ENCODE measurements around the gene TEX101. TPM values are rescaled to one million over a fixed set of nuclear protein-coding genes. Genes with fewer than 3 reads are reported as not detected.

Gene TEX101
- polyA plus RNA-seq, 3 donors, result 0.16 TPM; not detected in 2

- no peak overlapping the region for H3K9ac ChIP-seq (ENCODE audit: insufficient read depth, low read length, poor library complexity, severe bottlenecking)
- H3K27ac ChIP-seq (ENCODE audit: low read depth in 1 of 2, low read length in 2 of 2), result no peak overlapping the region
- peaks cover 0 to 4% (median 3%) of the 10 kb centered on the region in 3 donors for H3K27me3 Mint-ChIP-seq (ENCODE audit: low read depth in 3 of 3)
- no peak for TF ChIP-seq CTCF (IDR thresholded peaks at IDR 0.05)
- no peak overlapping the region for H3K4me3 Mint-ChIP-seq
- intact Hi-C loops (cut with micrococcal nuclease), result no loop called here
- H3K27me3 ChIP-seq (ENCODE audit: control insufficient read depth in 2 of 2, insufficient read depth in 2 of 2, low read length in 2 of 2), result no peaks in the 10 kb centered on the region
- 82% methylated on average over 3 of the region's 6 CpGs for WGBS (ENCODE audit: insufficient coverage)
- no peak for DNase-seq
- H2AFZ ChIP-seq (ENCODE audit: insufficient read depth, low read depth, low read length, poor library complexity, severe bottlenecking), result no peak overlapping the region
- H3K79me2 ChIP-seq (ENCODE audit: insufficient read depth, low read length), result no peaks in the 10 kb centered on the region
- H3K4me1 ChIP-seq (ENCODE audit: control insufficient read depth in 1 of 2, insufficient read depth in 2 of 2, low read length in 2 of 2), result peaks cover 11% of the 10 kb centered on the region in 2 donors
- H3K4me3 ChIP-seq (replicated peaks in 1 of 3; ENCODE audit: low read depth in 2 of 3, low read length in 3 of 3), result no peak overlapping the region
- no peak overlapping the region for H3K4me2 ChIP-seq (replicated peaks; ENCODE audit: extremely low read depth, low read length, poor library complexity, severe bottlenecking)
- H4K20me1 ChIP-seq (ENCODE audit: insufficient read depth, low read length), result no peaks in the 10 kb centered on the region
- H3K4me1 Mint-ChIP-seq, result peaks cover 16% of the 10 kb centered on the region
- H3K9me3 ChIP-seq (replicated peaks in 1 of 2; ENCODE audit: control insufficient read depth in 1 of 2, insufficient read depth in 1 of 2, low read length in 2 of 2), result no peaks in the 10 kb centered on the region
- H3K27ac Mint-ChIP-seq, result no peak overlapping the region
- no peaks in the 10 kb centered on the region for H3K36me3 Mint-ChIP-seq
- no peaks in the 10 kb centered on the region for H3K9me3 Mint-ChIP-seq
- H3K36me3 ChIP-seq (replicated peaks in 1 of 2; ENCODE audit: control insufficient read depth in 1 of 2, insufficient read depth in 2 of 2, low read length in 2 of 2), result no peaks in the 10 kb centered on the region
Measured at GRCh38 chr19:43420954-43421353, 6.3 kb downstream of the TEX101 start.

DNA sequence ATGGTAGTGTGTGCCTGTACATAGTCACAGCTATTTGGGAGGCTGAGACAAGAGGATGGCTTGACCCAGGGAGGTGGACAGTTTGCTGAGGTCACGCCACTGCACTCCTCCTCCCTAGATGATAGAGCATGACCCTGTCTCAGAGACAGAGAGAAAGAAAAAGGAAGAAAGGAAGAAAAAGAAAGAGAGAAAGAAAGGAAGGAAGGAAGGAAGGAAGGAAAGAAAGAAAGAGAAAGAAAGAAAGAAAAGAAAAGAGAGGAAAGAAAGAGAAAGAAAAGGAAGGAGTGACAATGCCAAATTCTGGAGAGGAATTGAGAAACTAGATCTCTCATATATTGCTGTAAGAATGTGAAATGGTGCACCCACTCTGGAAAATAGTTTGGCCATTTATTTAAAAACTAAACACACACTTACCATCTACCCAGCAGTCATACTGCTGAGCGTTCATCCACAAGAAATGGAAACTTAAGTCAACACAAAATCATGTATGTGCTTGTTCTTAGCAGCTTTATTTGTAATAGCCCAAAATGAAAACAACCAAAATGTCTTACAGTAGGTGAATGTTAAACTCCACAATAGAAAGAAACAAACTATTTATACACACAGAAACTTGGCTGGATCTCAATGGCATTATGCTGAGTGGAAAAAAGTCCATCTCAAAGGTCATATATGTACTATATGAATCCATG is 7.5 kb downstream of the TEX101 start:
- Histone ChIP-seq H3K4me1 (ENCODE audit: control insufficient read depth in 1 of 2, insufficient read depth in 2 of 2, low read length in 2 of 2) (peaks cover 3% of the 10 kb centered on the region in 2 donors), H3K36me3 (replicated peaks in 1 of 2; ENCODE audit: control insufficient read depth in 1 of 2, insufficient read depth in 2 of 2, low read length in 2 of 2) (no peaks in the 10 kb centered on the region), H3K4me2 (replicated peaks; ENCODE audit: extremely low read depth, low read length, poor library complexity, severe bottlenecking) (no peak overlapping the region), H3K4me3 (replicated peaks in 1 of 3; ENCODE audit: low read depth in 2 of 3, low read length in 3 of 3) (no peak overlapping the region), H3K9me3 (replicated peaks in 1 of 2; ENCODE audit: control insufficient read depth in 1 of 2, insufficient read depth in 1 of 2, low read length in 2 of 2) (no peaks in the 10 kb centered on the region), H4K20me1 (ENCODE audit: insufficient read depth, low read length) (no peaks in the 10 kb centered on the region), H3K9ac (ENCODE audit: insufficient read depth, low read length, poor library complexity, severe bottlenecking) (no peak overlapping the region), H3K27me3 (ENCODE audit: control insufficient read depth in 2 of 2, insufficient read depth in 2 of 2, low read length in 2 of 2) (no peaks in the 10 kb centered on the region), H3K27ac (ENCODE audit: low read depth in 1 of 2, low read length in 2 of 2) (no peak overlapping the region), H2AFZ (ENCODE audit: insufficient read depth, low read depth, low read length, poor library complexity, severe bottlenecking) (no peak overlapping the region), H3K79me2 (ENCODE audit: insufficient read depth, low read length) (no peaks in the 10 kb centered on the region)
- peak overlapping the region in 1 of 7 donors; percentile 10 for H3K27ac Mint-ChIP-seq
- WGBS (ENCODE audit: insufficient coverage), result no CpG with 5 or more reads among the region's 2 CpGs
- DNase-seq, result no peak
- no peaks in the 10 kb centered on the region for H3K9me3 Mint-ChIP-seq
- TF ChIP-seq CTCF (IDR thresholded peaks at IDR 0.05), result no peak
- peaks cover 0 to 4% (median 4%) of the 10 kb centered on the region in 3 donors for H3K27me3 Mint-ChIP-seq (ENCODE audit: low read depth in 3 of 3)
- intact Hi-C loops (cut with micrococcal nuclease), result no loop called here
- H3K36me3 Mint-ChIP-seq, result no peaks in the 10 kb centered on the region
- peaks cover 8% of the 10 kb centered on the region for H3K4me1 Mint-ChIP-seq
- H3K4me3 Mint-ChIP-seq, result no peak overlapping the region

All from CD14-positive monocyte (primary cell).